Eye (tissue), 1 donor: ENCODE results near the gene ZNF763.
"Not testable (repeated sequence)": the region's sequence is repeated elsewhere in the genome, so short reads cannot be mapped to it uniquely, and the experiment has no call there.

ENCODE experiments used
- DNase-seq: peaks from one replicate; pipeline ENCODE4 v3.0.0-alpha.2; 2015

ZNF763 gene

GRCh38 chr19:11973019-11973810 lies 8.4 kb downstream of the ZNF763 start:
- DNase-seq: no peak

GRCh38 chr19:11978492-11979100 lies 13.8 kb downstream of the ZNF763 start:
- DNase-seq: no peak

GRCh38 chr19:11979527-11979926 lies 14.7 kb downstream of the ZNF763 start:
- DNase-seq: no peak

GRCh38 chr19:11982526-11982925 lies 17.7 kb downstream of the ZNF763 start:
- no peak for DNase-seq

- peak; percentile 43 for DNase-seq
These were observed 20.1 kb downstream of the ZNF763 start for GRCh38 chr19:11984986-11985385.

GRCh38 chr19:11986754-11987153 lies 21.9 kb downstream of the ZNF763 start:
- DNase-seq: no peak

GRCh38 chr19:11987405-11988281 lies 22.8 kb downstream of the ZNF763 start:
- DNase-seq: peak; percentile 98

- no peak for DNase-seq
These were observed 24.2 kb downstream of the ZNF763 start for GRCh38 chr19:11989112-11989456.

- not testable (repeated sequence) for DNase-seq
These were observed 27.1 kb downstream of the ZNF763 start for GRCh38 chr19:11991921-11992320.

- no peak for DNase-seq
These were observed 30.3 kb downstream of the ZNF763 start for GRCh38 chr19:11995174-11995573.

- no peak for DNase-seq
These were observed 35.5 kb downstream of the ZNF763 start for GRCh38 chr19:12000152-12000981.

GRCh38 chr19:12015015-12015752 lies 50.3 kb downstream of the ZNF763 start:
- DNase-seq: no peak

GRCh38 chr19:12015753-12016116 lies 50.9 kb downstream of the ZNF763 start:
- peak; percentile 8 for DNase-seq
